NT2/D1 (cell line): ENCODE measurements around the gene SGSM2.

Experiments
- SUZ12 ChIP-seq: IDR thresholded peaks from 2 replicates; pipeline ENCODE4 v1.6.1; 2011; ENCODE audit not compliant: insufficient read length, insufficient read depth; ENCODE audit errors: extremely low read depth
- ZNF274 ChIP-seq: IDR thresholded peaks from 2 replicates; pipeline ENCODE4 v1.6.1; 2011; ENCODE audit warnings: mild to moderate bottlenecking, low read depth, low read length

GRCh38 chr17:2366747-2367494 is 29.6 kb downstream of the SGSM2 start:
- TF ChIP-seq SUZ12 (no peak), ZNF274 (no peak)
